Mesothelial cell of epicardium (in vitro differentiated cells): ENCODE results near the gene OGA. TPM values are rescaled to one million over a fixed set of nuclear protein-coding genes. Genes with fewer than 3 reads are reported as not detected.

Experiments used
- DNase-seq, 2 experiments: peaks; one replicate each; pipeline ENCODE4 v3.0.0; 2021; ENCODE audit warnings: low spot score in 2 of 2; ENCODE audit not compliant: unreplicated experiment in 2 of 2
- H3K27ac Mint-ChIP-seq: 2 replicates; pipeline ENCODE4 v1.8.0; 2021; ENCODE audit warnings: mixed read lengths
- H3K27me3 Mint-ChIP-seq: 2 replicates; pipeline ENCODE4 v1.8.0; 2021; ENCODE audit warnings: low read depth, mixed read lengths
- H3K36me3 Mint-ChIP-seq: 2 replicates; pipeline ENCODE4 v1.8.0; 2021; ENCODE audit warnings: mixed read lengths
- H3K4me1 Mint-ChIP-seq: 2 replicates; pipeline ENCODE4 v1.8.0; 2021; ENCODE audit warnings: mixed read lengths
- H3K4me3 Mint-ChIP-seq: 2 replicates; pipeline ENCODE4 v1.8.0; 2021; ENCODE audit warnings: mild to moderate bottlenecking, moderate library complexity, mixed read lengths
- H3K9me3 Mint-ChIP-seq: 2 replicates; pipeline ENCODE4 v1.8.0; 2021; ENCODE audit warnings: mixed read lengths
- CTCF ChIP-seq: fragments of 200-600 bp; sonication (generic); IDR thresholded peaks from one replicate; pipeline ENCODE4 v1.5.0; 2021; ENCODE audit warnings: antibody characterized with exemption; ENCODE audit not compliant: unreplicated experiment
- total RNA-seq: library from RNA; stranded (reverse); gene quantifications from 3 replicates; pipeline ENCODE4 v1.2.1, GENCODE V29; 2021

The OGA gene
- total RNA-seq, 1 donor from 2014 or later, result 168 TPM

GRCh38 chr10:101770331-101771215 is 47.7 kb downstream of the OGA start:
- peaks cover 7% of the 10 kb centered on the region for H3K4me1 Mint-ChIP-seq
- TF ChIP-seq CTCF, result no peak
- no peak for DNase-seq
- H3K9me3 Mint-ChIP-seq, result no peaks in the 10 kb centered on the region
- H3K27ac Mint-ChIP-seq, result no peak overlapping the region
- no peaks in the 10 kb centered on the region for H3K36me3 Mint-ChIP-seq
- H3K27me3 Mint-ChIP-seq, result peaks cover 96% of the 10 kb centered on the region
- H3K4me3 Mint-ChIP-seq, result no peak overlapping the region

GRCh38 chr10:101769541-101770180 is 48.6 kb downstream of the OGA start:
- Mint-ChIP-seq H3K27me3 (peaks cover 96% of the 10 kb centered on the region), H3K4me3 (no peak overlapping the region), H3K27ac (no peak overlapping the region), H3K36me3 (no peaks in the 10 kb centered on the region), H3K4me1 (peaks cover 6% of the 10 kb centered on the region), H3K9me3 (no peaks in the 10 kb centered on the region)
- TF ChIP-seq CTCF, result no peak
- DNase-seq, result no peak

GRCh38 chr10:101768791-101769170 is 49.5 kb downstream of the OGA start:
- Mint-ChIP-seq H3K9me3 (no peaks in the 10 kb centered on the region), H3K27ac (no peak overlapping the region), H3K27me3 (peaks cover 92% of the 10 kb centered on the region), H3K4me3 (no peak overlapping the region), H3K36me3 (no peaks in the 10 kb centered on the region), H3K4me1 (peaks cover 4% of the 10 kb centered on the region)
- TF ChIP-seq CTCF, result no peak
- no peak for DNase-seq

DNA sequence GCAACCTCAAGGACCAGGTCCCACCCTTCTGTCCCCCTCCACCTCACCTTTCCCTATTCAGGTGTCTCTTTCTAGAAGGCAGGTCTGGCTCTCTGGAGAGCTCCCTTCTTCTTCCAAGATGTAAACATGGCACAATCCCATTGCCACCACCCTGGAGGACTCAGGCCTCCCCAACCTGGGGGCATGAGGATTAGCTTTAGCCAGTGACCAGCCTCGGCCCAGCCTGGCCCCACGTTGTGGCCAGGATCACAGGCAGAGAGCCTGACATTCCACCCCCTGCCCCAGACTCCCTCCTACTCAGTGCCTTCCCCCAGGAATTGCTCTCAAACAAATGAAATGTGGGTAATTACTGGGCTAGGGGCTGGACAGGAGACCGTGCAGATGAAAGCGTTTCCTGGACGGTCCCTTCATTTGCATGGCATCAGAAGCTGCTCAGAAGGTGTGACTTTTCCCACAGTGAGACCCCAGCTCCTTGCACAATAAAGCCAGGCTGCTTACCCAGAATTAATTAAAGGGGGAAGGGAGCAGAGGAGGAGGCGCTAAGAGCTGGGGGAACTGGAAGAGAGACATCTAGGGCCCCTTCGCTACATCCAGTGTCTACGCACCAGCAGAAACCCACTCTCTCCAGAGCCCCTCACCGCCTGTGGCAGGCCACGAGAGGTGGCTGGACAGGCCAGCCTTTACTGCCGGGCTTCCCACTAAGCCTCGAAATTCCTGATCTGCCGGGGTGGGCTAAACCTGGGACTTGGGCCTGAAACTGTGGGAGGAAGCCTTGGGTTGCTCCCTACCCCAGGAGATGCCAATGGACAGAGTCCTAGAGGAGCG is 50.1 kb downstream of the OGA start:
- H3K4me3 Mint-ChIP-seq, result no peak overlapping the region
- no peak overlapping the region for H3K27ac Mint-ChIP-seq
- H3K4me1 Mint-ChIP-seq, result no peaks in the 10 kb centered on the region
- no peak for DNase-seq
- no peaks in the 10 kb centered on the region for H3K9me3 Mint-ChIP-seq
- peaks cover 90% of the 10 kb centered on the region for H3K27me3 Mint-ChIP-seq
- H3K36me3 Mint-ChIP-seq, result no peaks in the 10 kb centered on the region
- no peak for TF ChIP-seq CTCF

DNA sequence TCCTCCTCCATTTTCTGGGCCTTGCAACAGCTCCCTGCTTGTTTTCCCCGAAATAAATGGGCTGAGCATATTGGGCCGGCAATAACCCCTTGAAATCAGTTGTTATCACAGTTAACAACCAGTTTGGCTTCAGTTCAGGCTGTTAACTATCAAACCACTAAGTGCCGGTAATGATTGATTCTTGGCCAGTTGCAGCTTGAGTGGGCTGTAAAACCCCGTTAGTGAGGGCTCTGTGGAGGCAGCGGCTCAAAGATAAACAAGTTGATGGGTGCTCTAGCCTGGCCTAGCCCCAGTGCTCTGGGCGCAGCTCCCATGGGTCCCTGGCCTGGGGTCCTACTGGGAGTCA is 50.7 kb downstream of the OGA start:
- Mint-ChIP-seq H3K4me1 (no peaks in the 10 kb centered on the region), H3K27me3 (peaks cover 86% of the 10 kb centered on the region), H3K27ac (no peak overlapping the region), H3K9me3 (no peaks in the 10 kb centered on the region), H3K36me3 (no peaks in the 10 kb centered on the region), H3K4me3 (no peak overlapping the region)
- DNase-seq, result no peak
- TF ChIP-seq CTCF, result no peak
